SU-DHL-6 (cell line): ENCODE measurements around the gene MAN2A1.

Source experiments
- CTCF ChIP-seq: fragments of 200-600 bp; sonication (generic); IDR thresholded peaks from one replicate; pipeline ENCODE4 v1.5.1; 2017; ENCODE audit warnings: antibody characterized with exemption, mild to moderate bottlenecking, low read length, moderate library complexity; ENCODE audit not compliant: insufficient read depth, poor library complexity, severe bottlenecking
- EZH2phosphoT487 ChIP-seq: fragments of 200-600 bp; sonication (generic), shearing (Covaris generic); conservative IDR thresholded peaks from 2 replicates; pipeline ENCODE4 v1.6.1; 2018; ENCODE audit warnings: mild to moderate bottlenecking, antibody characterized with exemption, low read length, moderate library complexity, mixed read lengths

- no peak for TF ChIP-seq CTCF
- TF ChIP-seq EZH2phosphoT487, result no peak
These were observed 66.9 kb downstream of the MAN2A1 start for GRCh38 chr5:109756543-109757185.
